ENCODE measurements around the gene DNAI7.

DNAI7 gene, protein sequence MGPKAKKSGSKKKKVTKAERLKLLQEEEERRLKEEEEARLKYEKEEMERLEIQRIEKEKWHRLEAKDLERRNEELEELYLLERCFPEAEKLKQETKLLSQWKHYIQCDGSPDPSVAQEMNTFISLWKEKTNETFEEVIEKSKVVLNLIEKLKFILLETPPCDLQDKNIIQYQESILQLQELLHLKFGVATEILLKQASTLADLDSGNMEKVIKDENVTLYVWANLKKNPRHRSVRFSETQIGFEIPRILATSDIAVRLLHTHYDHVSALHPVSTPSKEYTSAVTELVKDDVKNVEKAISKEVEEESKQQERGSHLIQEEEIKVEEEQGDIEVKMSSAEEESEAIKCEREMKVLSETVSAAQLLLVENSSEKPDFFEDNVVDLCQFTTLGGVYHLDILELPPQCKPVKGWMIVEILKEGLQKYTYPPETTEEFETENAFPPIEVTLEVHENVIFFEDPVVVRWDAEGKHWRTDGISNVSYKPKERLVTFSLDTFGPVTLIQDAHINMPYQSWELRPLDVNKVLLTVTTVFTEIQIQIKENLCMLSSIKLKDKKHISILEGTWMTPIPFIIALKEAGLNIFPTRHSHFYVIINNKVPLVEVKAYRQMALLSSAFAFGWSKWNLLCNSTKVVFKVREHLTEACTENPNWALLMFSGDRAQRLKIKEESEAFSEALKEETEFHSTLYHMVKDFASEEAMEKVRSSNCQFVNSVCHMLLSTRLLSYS

DNA sequence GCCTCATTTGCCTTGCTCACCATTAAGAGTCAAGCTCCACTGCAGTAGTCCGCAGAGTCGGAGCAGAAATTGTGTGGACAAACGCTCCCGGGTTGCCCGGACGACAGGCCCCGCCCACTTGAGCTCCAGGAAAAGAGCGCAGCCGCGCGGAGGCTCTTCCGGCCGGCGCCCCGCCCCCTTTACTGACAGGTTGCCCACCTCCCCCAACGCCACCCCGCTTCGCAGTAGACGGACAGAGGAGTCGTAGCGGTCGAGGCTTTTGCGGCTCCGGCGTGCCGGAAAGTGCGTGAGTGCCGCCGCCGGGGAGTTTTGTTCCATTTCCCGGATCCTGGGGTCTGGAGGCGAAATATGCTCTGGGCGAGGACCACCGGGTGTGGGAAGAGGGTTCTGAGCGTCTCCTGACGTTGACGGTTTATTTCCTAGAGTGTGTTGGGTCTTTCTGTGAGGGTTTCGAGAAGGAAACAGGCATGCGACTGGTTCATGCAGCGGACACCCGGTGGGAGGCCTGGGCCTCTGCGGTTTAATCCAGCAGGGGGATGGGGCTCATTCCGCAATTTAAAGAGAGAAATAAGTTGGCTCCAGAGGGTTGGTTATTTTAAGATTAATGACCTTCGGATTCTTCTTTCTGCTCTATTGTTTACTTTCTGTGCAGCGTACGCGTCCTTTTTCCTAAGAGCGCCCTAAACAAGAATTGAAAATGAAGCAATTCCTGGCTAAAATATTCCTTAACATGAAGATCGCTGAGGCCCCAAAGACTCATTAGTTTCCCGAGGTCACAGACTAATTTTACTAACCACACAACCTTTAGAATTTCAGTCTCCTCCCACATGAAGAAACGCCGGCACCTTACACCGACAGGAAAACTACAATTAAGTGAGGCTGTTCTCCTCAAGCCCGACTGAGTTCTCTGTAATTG, at the start of gene DNAI7, which contains the start of gene ETFRF1:
Gene DNAI7, minus strand, starts transcription at position 105 of the 916 bp plus-strand sequence. Its CDS starts 82 bp downstream, at position 23.
Gene ETFRF1, plus strand, starts transcription at position 182 of the 916 bp plus-strand sequence. CDS start 8,720 bp downstream, outside the sequence.
- DNase-seq (ENCODE audit: low read depth in 2 of 2) = peak; percentile 86 to 89

GRCh38 chr12:25243680-25243990, 48.7 kb upstream of the DNAI7 start:
- no peak for DNase-seq (ENCODE audit: low read depth in 2 of 2)

DNA sequence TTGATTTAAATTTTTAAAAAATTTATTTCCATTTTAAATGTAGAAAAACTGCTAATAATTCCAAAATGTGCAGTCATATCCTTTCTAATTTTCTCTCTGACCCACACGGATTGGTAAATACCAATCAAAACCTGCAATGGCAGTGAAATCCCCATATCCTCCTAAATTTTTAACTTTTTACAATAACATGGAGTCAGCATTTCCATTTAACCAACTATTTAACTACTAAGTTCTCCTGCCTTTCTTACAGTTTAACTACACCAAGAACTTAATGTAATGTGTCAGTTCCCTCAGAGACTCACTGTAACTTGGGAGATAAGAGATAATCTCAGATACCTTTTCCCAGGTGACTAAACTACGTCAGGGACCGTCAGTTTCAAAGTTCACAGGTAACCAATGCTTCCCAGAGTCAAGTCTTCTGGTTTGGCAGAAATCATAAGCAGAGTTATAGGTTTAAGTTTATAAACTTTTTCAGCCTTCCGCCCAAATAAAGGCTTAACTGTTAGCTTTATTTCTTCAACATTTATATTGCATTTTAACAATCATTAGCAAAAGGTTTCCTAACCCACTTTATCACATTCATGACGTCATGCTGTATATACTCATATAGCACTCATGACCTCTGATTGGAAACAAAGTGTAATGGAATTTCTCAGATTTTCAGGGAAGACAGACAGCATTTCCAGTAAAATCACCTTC, 48.2 kb upstream of the DNAI7 start:
- DNase-seq (ENCODE audit: low read depth in 2 of 2) = no peak

GRCh38 chr12:25241167-25242020, 46.4 kb upstream of the DNAI7 start:
- DNase-seq (ENCODE audit: low read depth in 2 of 2) = no peak

GRCh38 chr12:25236626-25237025, 41.7 kb upstream of the DNAI7 start:
- no peak for DNase-seq (ENCODE audit: low read depth in 2 of 2)

GRCh38 chr12:25236190-25236589, 41.2 kb upstream of the DNAI7 start:
- DNase-seq (ENCODE audit: low read depth in 2 of 2) = no peak

DNA sequence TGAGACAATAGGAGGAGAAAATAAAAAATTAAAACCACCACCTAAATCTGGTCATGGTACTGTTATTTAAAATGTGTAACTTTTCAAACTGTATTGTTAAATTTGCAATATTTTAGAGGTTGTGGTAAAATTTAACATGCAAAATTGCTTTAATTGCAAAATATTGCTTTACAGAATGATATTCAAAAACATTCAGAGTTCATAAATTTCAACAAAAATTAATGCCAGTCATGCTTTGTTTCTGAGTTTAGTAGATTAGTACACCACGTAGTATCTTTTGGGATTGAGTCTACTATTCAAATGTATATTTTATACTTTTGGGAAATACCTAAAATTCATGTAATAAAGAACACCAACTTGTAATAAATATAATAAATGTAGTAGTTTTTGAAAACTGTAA, 18.4 kb upstream of the DNAI7 start:
- DNase-seq (ENCODE audit: low read depth in 2 of 2) = no peak

- no peak for DNase-seq (ENCODE audit: low read depth in 2 of 2)
Measured at GRCh38 chr12:25208554-25208953, 13.6 kb upstream of the DNAI7 start.

DNA sequence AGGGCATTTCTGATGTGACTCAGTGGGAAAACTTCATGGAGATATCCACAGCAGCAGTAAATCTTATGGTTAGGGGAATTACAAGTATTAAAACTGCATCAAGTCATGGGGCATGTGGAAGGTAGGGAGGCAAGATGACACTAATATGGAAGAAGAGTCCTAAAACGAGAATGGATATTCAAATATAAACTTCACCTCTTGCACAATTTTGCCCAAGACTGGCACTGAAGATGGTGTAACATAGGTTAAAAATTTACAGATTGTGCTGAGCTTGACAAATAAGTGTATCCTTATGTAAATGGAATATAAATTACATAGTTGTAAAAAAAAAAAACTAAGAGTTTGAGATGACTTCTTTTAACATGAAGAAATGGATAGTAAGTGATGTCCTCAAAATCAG, 12.9 kb upstream of the DNAI7 start:
- DNase-seq (ENCODE audit: low read depth in 2 of 2) = no peak

DNA sequence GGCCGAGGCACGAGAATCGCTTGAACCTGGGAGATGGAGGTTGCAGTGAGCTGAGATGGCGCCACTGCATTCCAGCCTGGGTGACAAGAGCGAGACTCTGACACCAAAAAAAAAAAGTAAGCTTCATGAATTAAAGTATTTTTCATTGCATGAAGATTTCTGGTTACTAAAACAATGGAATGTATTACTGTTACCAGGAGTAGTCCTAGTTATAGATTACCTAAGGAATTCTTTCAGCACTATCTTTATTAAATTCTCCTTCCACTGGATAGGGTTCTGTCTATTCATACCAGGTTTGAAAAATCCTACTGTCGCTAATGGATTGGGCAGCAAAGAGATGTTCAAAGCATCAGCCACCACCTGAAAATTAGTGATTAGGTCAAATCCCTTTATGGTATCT, 12.5 kb upstream of the DNAI7 start:
- DNase-seq (ENCODE audit: low read depth in 2 of 2) = no peak

- no peak for DNase-seq (ENCODE audit: low read depth in 2 of 2)
Measured at GRCh38 chr12:25202137-25202536, 7.2 kb upstream of the DNAI7 start.

DNA sequence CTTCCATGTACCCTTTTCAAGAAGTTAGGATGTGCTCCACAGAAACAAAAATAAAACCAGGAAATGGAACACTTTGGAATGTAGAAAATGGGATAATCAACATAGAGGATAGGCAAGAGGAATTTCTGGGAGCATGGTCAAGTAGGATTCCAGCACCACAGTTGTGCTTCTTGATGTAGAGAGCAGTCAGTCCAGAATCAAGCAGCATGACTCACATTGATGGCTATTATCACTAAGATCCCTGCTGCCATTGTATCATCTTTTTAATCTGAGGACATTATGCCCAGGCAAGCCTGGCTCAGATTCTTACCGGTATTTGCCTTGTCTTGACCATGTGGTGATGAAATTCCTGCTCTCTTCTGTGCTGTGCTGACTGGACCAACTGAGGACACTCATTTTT, 5.7 kb upstream of the DNAI7 start:
- no peak for DNase-seq (ENCODE audit: low read depth in 2 of 2)

GRCh38 chr12:25197608-25198007, 2.6 kb upstream of the DNAI7 start:
- DNase-seq (ENCODE audit: low read depth in 2 of 2) = no peak

- DNase-seq (ENCODE audit: low read depth in 2 of 2) = no peak
Measured at GRCh38 chr12:25194722-25195055, 271 bp downstream of the DNAI7 start.

GRCh38 chr12:25194214-25194613, 746 bp downstream of the DNAI7 start:
- no peak for DNase-seq (ENCODE audit: low read depth in 2 of 2)

- DNase-seq (ENCODE audit: low read depth in 2 of 2) = no peak
Measured at GRCh38 chr12:25190793-25191192, 4.2 kb downstream of the DNAI7 start.

GRCh38 chr12:25189656-25190055, 5.3 kb downstream of the DNAI7 start:
- DNase-seq (ENCODE audit: low read depth in 2 of 2) = no peak

- no peak for DNase-seq (ENCODE audit: low read depth in 2 of 2)
Measured at GRCh38 chr12:25187781-25188180, 7.2 kb downstream of the DNAI7 start.

DNA sequence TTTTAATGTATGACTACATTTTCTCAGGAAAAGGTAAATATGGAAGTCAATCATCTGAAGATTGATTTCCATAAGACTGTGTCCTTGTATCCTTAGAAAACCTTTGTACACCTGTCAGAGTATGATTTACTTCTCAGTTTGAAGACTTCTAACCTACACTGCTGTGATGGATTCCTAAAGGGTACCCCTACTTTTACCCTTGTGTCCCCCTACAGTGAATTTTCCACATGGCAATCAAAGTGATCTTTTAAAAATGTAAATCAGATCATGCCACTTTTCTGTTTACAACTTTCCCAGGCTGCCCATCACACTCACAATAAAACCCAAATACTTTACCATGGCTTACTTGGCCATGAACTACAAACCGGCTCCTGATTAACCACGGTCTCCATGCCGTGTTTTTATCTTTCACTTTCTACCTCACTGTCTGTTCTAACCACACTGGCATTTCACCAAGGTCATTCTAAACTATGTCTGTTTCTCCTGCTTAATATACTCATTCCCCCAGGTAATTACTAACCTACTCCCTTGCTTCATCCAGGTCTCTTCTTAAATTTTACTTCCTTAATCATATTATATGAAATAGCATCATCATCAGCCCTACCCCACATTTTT, 8.1 kb downstream of the DNAI7 start:
- DNase-seq (ENCODE audit: low read depth in 2 of 2) = no peak

Data from stimulated activated CD4-positive, alpha-beta T cell treated with anti-CD3 and anti-CD28 coated beads, Interleukin-1b, Interleukin-23, amount 100 ng/mL, for 1 hour (primary cell).